Peyer's patch (tissue), 4 donors: ENCODE results near the gene UNK. TPM values are rescaled to one million over a fixed set of nuclear protein-coding genes. Genes with fewer than 3 reads are reported as not detected.
A peak's percentile ranks its signal among the peaks of the same experiment; 100 is the strongest.

Experiments
- DNase-seq, 3 donors: peaks; one replicate each; pipeline ENCODE4 v3.0.0-alpha.2; 2017 to 2019
- H3K27ac ChIP-seq, 4 donors: fragments of 200-600 bp; sonication (generic); one replicate each; pipeline ENCODE4 v1.5.1; 2016 to 2019
- H3K27me3 ChIP-seq, 2 donors: fragments of 200-600 bp; sonication (generic); one replicate each; pipeline ENCODE4 v1.5.1; 2019
- H3K36me3 ChIP-seq, 3 donors: fragments of 200-600 bp; sonication (generic); one replicate each; pipeline ENCODE4 v1.5.1; 2016 to 2019
- H3K4me1 ChIP-seq, 4 donors: fragments of 200-600 bp; sonication (generic); one replicate each; pipeline ENCODE4 v1.5.1; 2016 to 2019
- H3K4me3 ChIP-seq, 4 donors: fragments of 200-600 bp; sonication (generic); 1 replicate in 3 of 4; 2 replicates in 1 of 4; pipeline ENCODE4 v1.5.1; 2016 to 2019; ENCODE audit warnings: mild to moderate bottlenecking in 1 of 4
- H3K9me3 ChIP-seq, 4 donors: fragments of 200-600 bp; sonication (generic); one replicate each; pipeline ENCODE4 v1.5.1; 2016 to 2019; ENCODE audit warnings: mild to moderate bottlenecking in 1 of 4
- CTCF ChIP-seq, 6 experiments: fragments of 450-650 bp in 4 of 6; fragments of 200-600 bp in 2 of 6; sonication (generic) in 1 of 6; IDR thresholded peaks; one replicate each; pipeline ENCODE4 v1.5.1; 2017 to 2019; ENCODE audit warnings: antibody characterized with exemption in 6 of 6, mild to moderate bottlenecking in 3 of 6, moderate library complexity in 1 of 6
- POLR2A ChIP-seq, 2 donors: fragments of 450-650 bp; IDR thresholded peaks; one replicate each; pipeline ENCODE4 v1.5.1; 2017; ENCODE audit warnings: antibody characterized with exemption in 2 of 2, mild to moderate bottlenecking in 2 of 2, moderate library complexity in 2 of 2
- total RNA-seq, 4 donors: library from RNA; depleted of rRNA; stranded (reverse); fragments of >200 nt; gene quantifications; one replicate each; pipeline ENCODE4 v1.1.0, GENCODE V29; 2016

UNK gene
- total RNA-seq, 4 donors from 2014 or later, result 18.9 to 108 (median 30.6) TPM

GRCh38 chr17:75779250-75779986 is 5.2 kb upstream of the UNK start:
- H3K4me1 ChIP-seq, result peaks cover 4 to 34% (median 16%) of the 10 kb centered on the region in 4 donors
- H3K4me3 ChIP-seq, result peak overlapping the region; percentile 78 to 95 (median 88)
- H3K36me3 ChIP-seq, result peaks cover 0 to 36% (median 0%) of the 10 kb centered on the region in 3 donors
- no peaks in the 10 kb centered on the region for H3K27me3 ChIP-seq
- TF ChIP-seq POLR2A (IDR thresholded peaks at IDR 0.05) (peak; percentile 100), CTCF (IDR thresholded peaks at IDR 0.05) (peak in 1 of 6 experiments; percentile 8)
- peak; percentile 93 to 98 (median 95) for DNase-seq
- H3K9me3 ChIP-seq, result no peaks in the 10 kb centered on the region
- peak overlapping the region; percentile 97 to 100 (median 100) for H3K27ac ChIP-seq

- peak overlapping the region in 3 of 4 donors; percentile 12 to 100 (median 100) for H3K27ac ChIP-seq
- H3K4me1 ChIP-seq, result peaks cover 4 to 35% (median 16%) of the 10 kb centered on the region in 4 donors
- H3K27me3 ChIP-seq, result no peaks in the 10 kb centered on the region
- peaks cover 0 to 32% (median 0%) of the 10 kb centered on the region in 3 donors for H3K36me3 ChIP-seq
- no peak for TF ChIP-seq POLR2A (IDR thresholded peaks at IDR 0.05)
- no peak for TF ChIP-seq CTCF (IDR thresholded peaks at IDR 0.05)
- H3K9me3 ChIP-seq, result no peaks in the 10 kb centered on the region
- no peak for DNase-seq
- H3K4me3 ChIP-seq, result no peak overlapping the region
Measured at GRCh38 chr17:75779987-75780889, 4.4 kb upstream of the UNK start.

GRCh38 chr17:75783069-75783783 is 1.4 kb upstream of the UNK start:
- H3K27me3 ChIP-seq, result no peaks in the 10 kb centered on the region
- H3K4me1 ChIP-seq, result peaks cover 0 to 28% (median 13%) of the 10 kb centered on the region in 4 donors
- peak overlapping the region; percentile 99 to 100 (median 100) for H3K27ac ChIP-seq
- peak in 1 of 2 donors; percentile 17 for TF ChIP-seq POLR2A (IDR thresholded peaks at IDR 0.05)
- peak; percentile 76 to 96 (median 80) for TF ChIP-seq CTCF (IDR thresholded peaks at IDR 0.05)
- H3K4me3 ChIP-seq, result no peak overlapping the region
- peak in 1 of 3 donors; percentile 4 for DNase-seq
- no peaks in the 10 kb centered on the region for H3K9me3 ChIP-seq
- peaks cover 0 to 9% (median 0%) of the 10 kb centered on the region in 3 donors for H3K36me3 ChIP-seq

- peaks cover 0 to 2% (median 0%) of the 10 kb centered on the region in 3 donors for H3K36me3 ChIP-seq
- no peaks in the 10 kb centered on the region for H3K27me3 ChIP-seq
- H3K4me1 ChIP-seq, result peaks cover 0 to 28% (median 13%) of the 10 kb centered on the region in 4 donors
- H3K4me3 ChIP-seq, result peak overlapping the region; percentile 72 to 83 (median 76)
- peak in 2 of 3 donors; percentile 35 to 72 for DNase-seq
- peak overlapping the region; percentile 99 to 100 (median 100) for H3K27ac ChIP-seq
- H3K9me3 ChIP-seq, result no peaks in the 10 kb centered on the region
- TF ChIP-seq POLR2A (IDR thresholded peaks at IDR 0.05), result no peak
- TF ChIP-seq CTCF (IDR thresholded peaks at IDR 0.05), result peak in 1 of 6 experiments; percentile 7
Measured at GRCh38 chr17:75783803-75784472, 668 bp upstream of the UNK start.
